ENCODE data around the gene SLC6A15. TPM values are rescaled to one million over a fixed set of nuclear protein-coding genes. Genes with fewer than 3 reads are reported as not detected.

Gene SLC6A15
- 12.5 and 58.7 TPM in 2 replicates for total RNA-seq

GRCh38 chr12:84912198-84913128 lies at the start of gene SLC6A15:
TSS of gene SLC6A15 (minus strand) at chr12:84912799. CDS start at chr12:84892120, 20,679 bp downstream.

Other genes with a start within 250 kb of the SLC6A15 start
- gene TSPAN19, start 123.5 kb upstream of the SLC6A15 start, total RNA-seq: 0.13 TPM in 1 of 2 replicates, not detected in the other
- 0.13 and 0.48 TPM in 2 replicates for gene LRRIQ1, start 123.6 kb upstream of the SLC6A15 start, total RNA-seq

Data from epithelial cell of alveolus of lung (primary cell).